ENCODE data around the gene YPEL2.

Gene YPEL2

GRCh38 chr17:59421722-59422121, 90.3 kb downstream of the YPEL2 start:
- TF ChIP-seq POLR2AphosphoS5 (IDR thresholded peaks at IDR 0.05; ENCODE audit: low read depth, low read length) (no peak), FOXP2 (optimal IDR thresholded peaks at IDR 0.05; ENCODE audit: borderline replicate concordance, extremely low read depth, extremely low read length, insufficient read depth) (no peak)

GRCh38 chr17:59423137-59423724, 91.8 kb downstream of the YPEL2 start:
- TF ChIP-seq SIN3A (IDR thresholded peaks at IDR 0.05; ENCODE audit: borderline replicate concordance, insufficient read depth, low read length) (no peak), POLR2AphosphoS5 (IDR thresholded peaks at IDR 0.05; ENCODE audit: low read depth, low read length) (no peak), REST (IDR thresholded peaks at IDR 0.05; ENCODE audit: insufficient read depth in 1 of 2, low read depth in 2 of 2, low read length in 2 of 2) (no peak)

- TF ChIP-seq REST (IDR thresholded peaks at IDR 0.05; ENCODE audit: insufficient read depth in 1 of 2, low read depth in 2 of 2, low read length in 2 of 2): no peak
- no peak for TF ChIP-seq TAF1 (IDR thresholded peaks at IDR 0.05; ENCODE audit: borderline replicate concordance, insufficient read depth, low read length)
Observed at GRCh38 chr17:59423903-59424302, 92.4 kb downstream of the YPEL2 start.

- TF ChIP-seq SIN3A (IDR thresholded peaks at IDR 0.05; ENCODE audit: borderline replicate concordance, insufficient read depth, low read length): no peak
- no peak for TF ChIP-seq POLR2AphosphoS5 (IDR thresholded peaks at IDR 0.05; ENCODE audit: low read depth, low read length)
- no peak for TF ChIP-seq TAF1 (IDR thresholded peaks at IDR 0.05; ENCODE audit: borderline replicate concordance, insufficient read depth, low read length)
- no peak for TF ChIP-seq REST (IDR thresholded peaks at IDR 0.05; ENCODE audit: insufficient read depth in 1 of 2, low read depth in 2 of 2, low read length in 2 of 2)
- TF ChIP-seq FOXP2 (optimal IDR thresholded peaks at IDR 0.05; ENCODE audit: borderline replicate concordance, extremely low read depth, extremely low read length, insufficient read depth): no peak
Observed at GRCh38 chr17:59424331-59424730, 92.9 kb downstream of the YPEL2 start.

- TF ChIP-seq REST (IDR thresholded peaks at IDR 0.05; ENCODE audit: insufficient read depth in 1 of 2, low read depth in 2 of 2, low read length in 2 of 2) (no peak), POLR2AphosphoS5 (IDR thresholded peaks at IDR 0.05; ENCODE audit: low read depth, low read length) (no peak), TAF1 (IDR thresholded peaks at IDR 0.05; ENCODE audit: borderline replicate concordance, insufficient read depth, low read length) (no peak), SIN3A (IDR thresholded peaks at IDR 0.05; ENCODE audit: borderline replicate concordance, insufficient read depth, low read length) (no peak), FOXP2 (optimal IDR thresholded peaks at IDR 0.05; ENCODE audit: borderline replicate concordance, extremely low read depth, extremely low read length, insufficient read depth) (no peak)
Observed at GRCh38 chr17:59425085-59425931, 93.9 kb downstream of the YPEL2 start.

Measured in PFSK-1 (cell line).